Activated T-helper 1 cell treated with anti-CD3 and anti-CD28 coated beads, Interleukin-12 subunit alpha, Interleukin-12 subunit beta, Interleukin-2, Interleukin-4 antibody, amounts not matched to agents 30 ng/mL and 10 ng/mL and 1 ng/mL, durations not matched to agents 14 hours and 24 hours and 36 hours (primary cell): ENCODE measurements around the gene IGFBP2. TPM values are rescaled to one million over a fixed set of nuclear protein-coding genes. Genes with fewer than 3 reads are reported as not detected.
A peak's percentile ranks its signal among the peaks of the same experiment; 100 is the strongest.

Experiments used
- DNase-seq: peaks from one replicate; pipeline ENCODE4 v3.0.0; 2021; ENCODE audit warnings: low spot score
- H3K27ac Mint-ChIP-seq: one replicate; pipeline ENCODE4 v1.8.0; 2021; ENCODE audit warnings: mild to moderate bottlenecking, mixed read lengths
- H3K27me3 Mint-ChIP-seq: one replicate; pipeline ENCODE4 v1.8.0; 2022; ENCODE audit warnings: mild to moderate bottlenecking, moderate library complexity, mixed read lengths; ENCODE audit not compliant: insufficient read depth
- H3K36me3 Mint-ChIP-seq: one replicate; pipeline ENCODE4 v1.8.0; 2021; ENCODE audit warnings: low read depth, mixed read lengths
- H3K4me1 Mint-ChIP-seq: one replicate; pipeline ENCODE4 v1.8.0; 2021; ENCODE audit warnings: low read depth, mixed read lengths
- H3K4me3 Mint-ChIP-seq: one replicate; pipeline ENCODE4 v1.8.0; 2021; ENCODE audit warnings: mild to moderate bottlenecking, moderate library complexity, mixed read lengths
- H3K9me3 Mint-ChIP-seq: one replicate; pipeline ENCODE4 v1.8.0; 2021; ENCODE audit warnings: mixed read lengths
- intact Hi-C: fragments of 100-400 bp; cut with micrococcal nuclease; formaldehyde crosslinking; loops from one replicate; pipeline ENCODE4 v1.15.1; 2024
- total RNA-seq: library from RNA; stranded (reverse); gene quantifications from 2 replicates; pipeline ENCODE4 v1.2.3, GENCODE V29; 2022

The IGFBP2 gene
- total RNA-seq, 1 donor from 2014 or later: 12.3 TPM

DNA sequence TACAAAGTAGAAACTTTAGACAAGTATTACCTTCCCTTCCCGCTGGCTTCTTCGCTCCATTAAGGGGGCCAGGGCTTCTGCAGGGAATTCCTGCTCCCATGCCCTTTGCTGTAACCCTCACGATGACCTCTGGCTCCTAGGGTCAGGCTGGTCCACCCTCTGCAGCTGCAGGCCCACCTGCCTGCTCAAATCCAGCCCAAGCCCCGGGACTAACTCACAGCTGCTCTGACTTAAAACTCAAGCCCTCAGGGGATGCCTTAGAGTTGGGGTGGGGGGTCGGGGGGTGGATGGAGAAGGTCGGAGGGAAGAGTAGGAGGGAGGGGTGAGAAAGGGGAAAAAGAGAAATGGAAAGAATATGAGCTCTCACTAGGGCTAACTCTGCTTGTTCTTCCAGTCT lies 57.2 kb downstream of the IGFBP2 start:
- peaks cover 27% of the 10 kb centered on the region for H3K4me1 Mint-ChIP-seq
- H3K9me3 Mint-ChIP-seq: no peaks in the 10 kb centered on the region
- H3K36me3 Mint-ChIP-seq: no peaks in the 10 kb centered on the region
- no peak overlapping the region for H3K27ac Mint-ChIP-seq
- intact Hi-C loops: loop anchor here (5.0 to 10.0 kb wide), 3 partner anchors 167 to 397 kb away; no protein-coding TSS in a partner anchor
- no peak overlapping the region for H3K4me3 Mint-ChIP-seq
- no peak for DNase-seq
- peaks cover 50% of the 10 kb centered on the region for H3K27me3 Mint-ChIP-seq

DNA sequence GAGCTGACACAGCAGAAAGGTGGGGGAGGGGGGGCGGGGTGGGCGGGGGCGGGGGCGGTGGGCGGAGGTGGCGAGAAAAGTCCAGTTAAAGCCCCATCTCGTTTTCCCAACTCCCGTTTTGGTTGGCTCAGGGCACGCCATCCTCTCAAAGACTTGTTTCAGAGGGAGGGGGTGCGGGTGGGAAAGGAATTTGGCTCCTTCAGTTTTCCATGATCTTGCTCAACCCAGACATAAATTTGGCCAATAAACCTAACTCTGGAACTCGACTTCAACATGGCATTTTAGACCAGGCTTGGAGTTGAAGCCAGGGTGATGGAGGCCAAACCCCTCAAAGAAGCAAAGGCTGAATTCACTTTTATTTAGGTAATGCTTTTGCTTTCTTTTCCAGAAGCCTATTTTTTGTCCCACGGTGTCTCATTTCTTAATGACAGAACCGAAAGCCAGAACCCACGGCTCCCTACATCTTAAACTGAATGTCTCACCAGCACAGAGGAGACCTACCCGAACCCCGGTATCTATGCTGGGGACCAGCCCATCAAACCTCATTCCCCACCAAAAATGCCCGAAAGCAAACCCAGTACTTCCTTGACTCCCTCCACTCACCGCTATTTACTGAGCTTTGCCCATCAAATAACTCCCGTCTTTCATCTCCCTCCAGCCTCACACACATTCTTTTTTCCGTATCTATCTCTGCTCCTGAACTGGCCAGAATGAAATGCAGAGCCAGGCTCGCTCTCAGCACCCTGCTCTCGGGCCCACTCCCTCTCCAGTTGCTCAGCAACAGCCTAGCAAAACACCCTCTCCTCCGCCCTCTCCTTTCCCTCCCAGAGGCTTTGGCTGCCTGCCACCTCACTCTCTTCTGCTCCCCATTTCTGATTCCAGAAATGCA lies 57.9 kb downstream of the IGFBP2 start:
- Mint-ChIP-seq H3K36me3 (no peaks in the 10 kb centered on the region), H3K27me3 (peaks cover 57% of the 10 kb centered on the region), H3K27ac (no peak overlapping the region), H3K9me3 (no peaks in the 10 kb centered on the region), H3K4me1 (peaks cover 27% of the 10 kb centered on the region), H3K4me3 (peak overlapping the region; percentile 57)
- no peak for DNase-seq
- intact Hi-C loops: loop anchor here (5.0 to 10.0 kb wide), 3 partner anchors 166 to 396 kb away; no protein-coding TSS in a partner anchor

DNA sequence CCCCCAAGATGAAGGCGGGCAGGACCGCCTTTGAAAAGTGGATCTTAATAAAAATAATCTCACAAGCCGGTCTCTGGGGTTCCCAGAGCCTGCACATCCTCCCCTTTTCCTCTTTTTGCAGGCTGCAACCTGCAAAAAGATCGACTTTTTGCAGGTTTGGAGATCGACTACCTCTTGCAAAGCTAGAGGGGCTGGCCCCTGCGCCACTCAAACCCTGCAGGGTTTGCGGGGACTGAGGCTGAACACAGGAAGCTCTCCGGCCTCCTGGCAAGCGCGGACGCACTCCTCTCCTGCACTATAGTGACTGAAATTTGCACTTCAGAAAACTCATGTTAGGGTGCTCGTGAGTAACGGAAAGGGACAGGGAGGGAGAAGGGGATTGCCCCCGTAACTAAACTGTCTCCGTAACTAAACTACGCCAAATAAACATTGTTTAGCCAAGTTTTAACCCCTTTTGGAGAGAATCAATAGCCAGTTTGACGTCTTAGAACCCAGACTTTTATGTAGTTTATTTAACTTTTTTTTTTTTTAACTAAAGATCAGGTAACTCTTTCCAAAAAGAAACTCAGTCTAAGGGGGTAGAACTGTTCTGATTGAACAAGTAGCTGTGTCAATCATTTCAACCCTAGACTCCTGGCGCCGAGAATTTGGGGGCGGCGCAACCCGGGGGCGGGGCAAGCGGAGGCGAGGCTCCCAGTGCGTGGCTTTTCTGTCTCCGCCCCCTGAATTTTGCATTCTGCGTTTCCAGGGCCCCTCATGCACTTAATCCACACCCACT lies 59.6 kb downstream of the IGFBP2 start:
- H3K27me3 Mint-ChIP-seq: peaks cover 71% of the 10 kb centered on the region

DNA sequence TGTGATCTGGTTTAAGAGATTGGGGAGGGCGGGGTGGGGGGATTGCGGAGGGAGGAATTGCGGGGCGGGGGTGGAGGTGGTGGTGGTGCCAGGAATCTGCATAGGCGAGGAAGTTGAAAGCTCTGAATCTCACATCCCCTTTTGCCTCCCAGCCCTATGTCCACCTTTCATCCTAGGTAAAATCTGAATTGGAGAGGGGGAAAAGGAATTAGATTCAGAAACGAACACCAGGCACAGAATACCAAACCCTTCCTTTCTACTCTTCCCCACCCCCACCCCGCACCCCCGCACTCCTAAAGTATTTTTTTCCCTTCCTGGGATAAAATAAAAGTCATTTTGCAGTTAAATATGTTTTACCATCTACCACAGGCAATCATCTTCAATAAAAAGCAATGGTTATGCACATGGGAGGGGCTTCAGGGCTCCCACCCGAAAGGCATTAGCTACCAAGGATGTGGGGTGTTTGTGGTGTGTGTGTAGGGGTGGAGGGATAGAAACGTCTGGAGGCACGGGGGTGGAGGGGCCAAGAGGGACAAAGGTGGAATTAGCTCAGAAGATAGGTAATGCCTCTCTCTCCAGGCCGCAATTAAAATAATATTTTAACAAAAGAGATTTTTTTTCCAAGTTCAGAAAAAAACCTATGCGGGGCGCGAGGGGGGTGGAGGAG lies 60.3 kb downstream of the IGFBP2 start:
- peaks cover 27% of the 10 kb centered on the region for H3K4me1 Mint-ChIP-seq
- DNase-seq: no peak
- intact Hi-C loops: loop anchor here (2.0 to 10.0 kb wide), 4 partner anchors 164 to 529 kb away; no protein-coding TSS in a partner anchor

More for the DNA sequence above, 59.6 kb downstream of the IGFBP2 start:
- peak overlapping the region; percentile 81 for H3K27ac Mint-ChIP-seq
- H3K4me1 Mint-ChIP-seq: peaks cover 27% of the 10 kb centered on the region
- H3K9me3 Mint-ChIP-seq: no peaks in the 10 kb centered on the region
- no peaks in the 10 kb centered on the region for H3K36me3 Mint-ChIP-seq
- H3K4me3 Mint-ChIP-seq: peak overlapping the region; percentile 86
- peak; percentile 60 for DNase-seq
- intact Hi-C loops: loop anchor here (2.0 to 10.0 kb wide), 4 partner anchors 164 to 530 kb away; no protein-coding TSS in a partner anchor

DNA sequence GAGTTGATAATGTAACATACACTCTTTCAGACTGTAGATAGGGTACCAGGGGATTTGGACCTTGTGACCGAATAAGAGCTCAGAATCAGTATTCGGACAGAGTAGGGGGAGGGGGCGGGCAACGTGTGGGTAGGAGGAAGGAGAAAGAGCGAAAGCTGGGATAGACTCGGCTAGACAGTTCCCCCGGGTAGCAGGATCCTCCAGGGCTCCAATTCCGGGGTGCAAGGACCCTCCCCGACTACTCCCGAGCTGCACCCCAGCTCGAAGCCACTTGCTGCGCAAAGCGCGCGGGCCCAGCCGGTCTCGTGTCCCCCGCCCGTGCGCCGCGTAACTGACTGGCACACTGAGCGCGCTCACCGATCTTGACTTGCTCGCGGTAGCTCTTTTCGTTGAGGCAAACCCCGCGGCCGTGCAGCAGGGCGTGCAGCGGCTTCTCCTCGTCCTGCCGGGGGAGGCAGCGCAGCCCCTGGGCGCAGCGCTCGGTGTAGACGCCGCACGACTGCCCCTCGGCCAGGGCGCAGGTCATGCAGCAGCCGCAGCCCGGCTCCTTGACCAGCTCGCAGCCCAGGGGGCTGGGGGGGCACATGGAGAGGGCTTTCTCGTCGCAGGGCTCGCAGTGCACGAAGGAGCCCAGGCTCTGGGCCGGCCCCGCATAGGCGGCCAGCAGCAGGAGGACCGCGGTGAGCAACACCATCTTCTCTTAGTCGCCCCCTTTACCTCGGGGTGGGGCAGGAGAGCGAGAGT lies 61.0 kb downstream of the IGFBP2 start:
- Mint-ChIP-seq H3K9me3 (no peaks in the 10 kb centered on the region), H3K27ac (no peak overlapping the region), H3K36me3 (no peaks in the 10 kb centered on the region), H3K4me1 (peaks cover 27% of the 10 kb centered on the region), H3K27me3 (peaks cover 67% of the 10 kb centered on the region), H3K4me3 (peak overlapping the region; percentile 65)
- DNase-seq: peak; percentile 16
- intact Hi-C loops: loop anchor here (5.0 to 10.0 kb wide), 3 partner anchors 163 to 393 kb away; no protein-coding TSS in a partner anchor

More for the DNA sequence above, 60.3 kb downstream of the IGFBP2 start:
- Mint-ChIP-seq H3K27me3 (peaks cover 72% of the 10 kb centered on the region), H3K36me3 (no peaks in the 10 kb centered on the region), H3K27ac (peak overlapping the region; percentile 62), H3K9me3 (no peaks in the 10 kb centered on the region), H3K4me3 (peak overlapping the region; percentile 65)

DNA sequence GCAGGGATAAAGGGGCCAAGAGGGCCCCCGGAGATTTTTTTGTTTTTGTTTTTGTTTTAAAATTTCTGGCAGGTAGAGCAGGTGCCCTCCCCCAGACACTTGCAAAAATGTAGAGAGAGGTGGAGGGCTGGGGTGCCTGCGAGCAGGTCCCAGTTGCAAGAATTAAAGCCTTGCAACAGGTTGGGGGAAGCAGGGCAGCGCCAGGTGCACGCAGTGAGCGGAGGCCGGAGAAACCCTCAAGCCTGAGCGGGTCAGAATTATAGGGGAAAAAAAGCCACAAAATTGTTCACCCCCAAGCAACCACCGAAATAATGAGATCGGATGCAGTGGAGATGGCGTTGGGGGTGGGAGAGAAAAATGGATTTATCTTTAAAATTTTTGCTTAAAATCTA lies 61.6 kb downstream of the IGFBP2 start:
- intact Hi-C loops: loop anchor here (5.0 to 10.0 kb wide), 3 partner anchors 162 to 392 kb away; no protein-coding TSS in a partner anchor
- Mint-ChIP-seq H3K9me3 (no peaks in the 10 kb centered on the region), H3K4me1 (peaks cover 27% of the 10 kb centered on the region), H3K27ac (no peak overlapping the region), H3K4me3 (no peak overlapping the region), H3K36me3 (no peaks in the 10 kb centered on the region), H3K27me3 (peaks cover 62% of the 10 kb centered on the region)
- DNase-seq: no peak

DNA sequence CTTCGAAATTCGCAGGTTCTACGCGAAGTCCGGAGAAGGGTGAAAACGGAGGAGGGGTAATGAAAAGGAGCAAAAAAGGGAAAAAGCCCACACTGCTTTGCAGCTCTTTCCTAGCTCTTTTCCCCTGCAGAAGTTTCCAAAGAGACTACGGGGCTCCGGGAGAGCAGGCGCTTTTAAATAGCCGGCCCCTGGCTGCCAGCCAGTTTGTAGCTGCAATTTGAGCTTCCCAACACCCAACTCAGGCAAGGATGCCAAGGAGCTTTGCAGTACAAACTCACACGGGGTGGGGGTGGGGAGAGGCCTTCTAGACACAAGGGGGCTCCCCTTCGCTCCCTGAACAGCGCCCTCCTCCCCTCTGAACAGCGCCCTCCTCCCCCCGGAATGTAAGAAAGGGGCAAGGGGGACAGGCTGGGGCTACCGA lies 62.2 kb downstream of the IGFBP2 start, which contains the start of gene IGFBP5:
IGFBP5 (minus strand) TSS at position 149 of the 421 bp plus-strand sequence. CDS start 774 bp downstream, outside the sequence.
- H3K36me3 Mint-ChIP-seq: no peaks in the 10 kb centered on the region
- intact Hi-C loops: loop anchor here (10.0 kb wide), 1 partner anchor 189 kb away; no protein-coding TSS in a partner anchor
- H3K4me1 Mint-ChIP-seq: peaks cover 27% of the 10 kb centered on the region
- H3K27me3 Mint-ChIP-seq: peaks cover 57% of the 10 kb centered on the region
- H3K9me3 Mint-ChIP-seq: no peaks in the 10 kb centered on the region
- no peak within 1 kb of the TSS for H3K4me3 Mint-ChIP-seq
- DNase-seq: no peak
- no peak within 1 kb of the TSS for H3K27ac Mint-ChIP-seq

DNA sequence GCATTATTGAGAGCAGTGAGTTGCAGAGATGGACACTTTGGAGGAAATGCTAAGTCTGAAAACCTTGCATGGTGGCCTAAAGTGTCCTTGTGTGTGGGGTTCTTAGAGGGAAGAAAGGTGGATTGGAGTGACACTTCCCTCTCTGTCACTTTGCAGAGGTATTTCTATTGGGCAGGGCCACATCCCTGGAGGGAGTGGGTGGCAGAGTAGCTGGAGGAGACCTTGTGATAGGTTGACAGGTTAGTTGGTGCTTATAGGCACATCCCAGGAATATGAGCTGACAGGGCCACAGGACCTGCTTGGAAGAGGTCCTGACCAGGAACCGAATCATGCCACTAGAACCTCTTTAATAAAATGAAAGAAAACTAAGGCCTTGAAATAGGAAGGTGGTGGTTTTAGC lies 63.1 kb downstream of the IGFBP2 start:
- no peak overlapping the region for H3K4me3 Mint-ChIP-seq
- H3K27me3 Mint-ChIP-seq: peaks cover 54% of the 10 kb centered on the region
- no peaks in the 10 kb centered on the region for H3K36me3 Mint-ChIP-seq
- intact Hi-C loops: loop anchor here (10.0 kb wide), 1 partner anchor 188 kb away; no protein-coding TSS in a partner anchor
- H3K9me3 Mint-ChIP-seq: no peaks in the 10 kb centered on the region
- no peak overlapping the region for H3K27ac Mint-ChIP-seq
- H3K4me1 Mint-ChIP-seq: peaks cover 22% of the 10 kb centered on the region
- DNase-seq: no peak

DNA sequence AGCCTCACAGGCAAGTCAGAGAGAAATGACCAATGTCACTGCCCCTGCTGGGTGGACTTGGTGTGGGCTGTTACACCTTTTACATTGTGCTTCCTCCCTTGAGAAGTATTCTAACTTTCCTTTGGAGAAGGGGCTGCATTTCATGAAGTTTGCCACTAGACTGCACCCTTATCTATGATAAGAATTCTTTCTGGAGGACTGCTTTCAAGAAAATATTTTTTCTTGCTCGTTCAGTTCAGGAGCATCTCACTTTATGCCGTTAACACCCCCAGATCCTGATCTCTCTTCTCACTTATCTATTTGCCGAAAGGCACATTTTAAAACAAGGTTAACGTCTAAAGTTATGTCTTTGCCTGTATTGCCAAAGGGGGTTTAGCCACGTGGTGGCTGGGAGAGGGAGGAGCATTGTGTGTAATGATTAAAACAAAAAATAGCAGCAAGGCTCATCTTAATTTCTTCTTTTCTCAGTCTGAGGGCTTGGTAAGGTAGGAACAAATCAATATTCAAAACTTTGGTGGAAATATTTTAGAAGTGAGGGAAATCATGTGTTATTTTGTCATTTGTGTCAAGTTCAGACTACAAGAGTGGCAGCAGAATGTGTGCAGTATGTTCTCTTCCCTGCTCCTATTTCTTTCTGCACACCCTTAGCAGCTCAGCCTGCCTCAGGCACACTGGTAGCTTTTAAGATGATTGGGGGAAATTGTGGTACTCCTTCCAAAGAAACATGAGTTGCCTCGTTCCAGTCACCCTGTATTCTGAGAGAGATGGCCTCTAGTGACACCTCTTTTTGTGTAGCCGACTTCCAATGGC lies 63.7 kb downstream of the IGFBP2 start:
- Mint-ChIP-seq H3K27ac (no peak overlapping the region), H3K4me1 (peaks cover 19% of the 10 kb centered on the region), H3K9me3 (no peaks in the 10 kb centered on the region), H3K36me3 (no peaks in the 10 kb centered on the region), H3K27me3 (peaks cover 51% of the 10 kb centered on the region), H3K4me3 (no peak overlapping the region)
- DNase-seq: no peak
- intact Hi-C loops: loop anchor here (10.0 kb wide), 1 partner anchor 188 kb away; no protein-coding TSS in a partner anchor

DNA sequence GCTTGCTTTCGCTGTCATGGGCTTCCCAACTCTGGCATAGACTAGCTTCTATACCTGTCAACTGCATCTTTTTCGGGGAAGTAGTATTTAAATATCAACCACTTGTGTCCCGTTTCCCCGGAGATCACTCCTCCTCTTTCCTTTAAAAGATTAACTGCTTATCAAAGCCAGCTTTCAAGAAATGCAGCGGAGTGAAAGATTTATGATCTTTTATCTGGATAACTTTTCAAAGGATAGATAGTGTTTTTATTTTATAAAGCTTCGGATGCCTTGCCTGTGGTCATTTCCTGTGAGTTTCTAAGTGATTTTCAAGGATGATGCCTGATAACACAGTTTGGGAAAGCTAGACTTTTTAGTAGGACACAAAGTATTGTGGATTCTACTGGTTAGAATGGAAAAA lies 65.1 kb downstream of the IGFBP2 start:
- Mint-ChIP-seq H3K36me3 (no peaks in the 10 kb centered on the region), H3K9me3 (no peaks in the 10 kb centered on the region), H3K27me3 (peaks cover 42% of the 10 kb centered on the region), H3K27ac (no peak overlapping the region), H3K4me3 (no peak overlapping the region), H3K4me1 (peaks cover 8% of the 10 kb centered on the region)
- no peak for DNase-seq
- intact Hi-C loops: loop anchor here (1.0 to 10.0 kb wide), 7 partner anchors 79 to 1015 kb away; no protein-coding TSS in a partner anchor

DNA sequence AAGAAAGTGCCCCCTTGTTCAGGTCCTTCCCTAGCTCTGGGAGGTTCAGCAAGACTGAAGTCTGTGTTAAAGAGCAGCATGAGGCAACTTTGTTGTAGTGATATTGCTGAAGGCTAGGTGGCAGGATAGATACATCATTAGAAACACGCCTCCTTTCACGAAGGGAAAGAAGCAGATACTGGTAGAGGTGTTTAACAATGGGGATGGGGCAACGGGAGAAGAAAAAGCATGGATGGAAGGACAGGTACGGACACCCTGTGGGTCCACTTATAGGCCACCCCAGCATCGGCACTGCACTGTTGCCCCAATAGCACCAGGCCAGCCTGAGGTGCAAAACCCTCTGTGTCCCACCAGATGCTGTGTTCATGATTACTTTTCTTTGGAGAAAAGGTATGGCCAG lies 65.7 kb downstream of the IGFBP2 start:
- no peak for DNase-seq
- peaks cover 3% of the 10 kb centered on the region for H3K4me1 Mint-ChIP-seq
- intact Hi-C loops: loop anchor here (1.0 to 10.0 kb wide), 7 partner anchors 78 to 1014 kb away; no protein-coding TSS in a partner anchor
- H3K4me3 Mint-ChIP-seq: no peak overlapping the region
- H3K9me3 Mint-ChIP-seq: no peaks in the 10 kb centered on the region
- H3K27me3 Mint-ChIP-seq: peaks cover 36% of the 10 kb centered on the region
- no peaks in the 10 kb centered on the region for H3K36me3 Mint-ChIP-seq
- H3K27ac Mint-ChIP-seq: no peak overlapping the region
